GM12878 (cell line): Measurements from ENCODE around the gene MEIOB. TPM values are rescaled to one million over a fixed set of nuclear protein-coding genes. Genes with fewer than 3 reads are reported as not detected.

ENCODE experiments used
- ATAC-seq: fragments of 200-7000 bp; cut with Tn5 transposase; 3 replicates; pipeline ENCODE4 v1.9.1; 2020; ENCODE audit warnings: mild to moderate bottlenecking, moderate library complexity
- BruUV-seq: library from RNA; stranded (reverse); fragments of 400-500 nt; replicated peaks from 2 replicates; lab custom pipeline; 2021; lab: Mats Ljungman, UMichigan
- CTCF ChIA-PET: fragments of 300-600 bp; sonication (Branson Sonifier 250); formaldehyde crosslinking; extraction: SDS; loops from one replicate; lab custom pipeline; 2021; ENCODE audit warnings: inconsistent platforms; lab: Yijun Ruan, JAX
- POLR2A ChIA-PET: fragments of 350-600 bp; formaldehyde crosslinking; extraction: SDS; loops from one replicate; lab custom pipeline; 2021; ENCODE audit warnings: inconsistent platforms; lab: Charles Lee
- RAD21 ChIA-PET: fragments of 300-600 bp; sonication (Branson Sonifier 250); formaldehyde crosslinking; loops from one replicate; lab custom pipeline; 2023; ENCODE audit warnings: antibody characterized with exemption; ENCODE audit not compliant: unreplicated experiment; lab: Charles Lee
- SMC1A ChIA-PET: fragments of 300-600 bp; sonication (Branson Sonifier 250); formaldehyde crosslinking; loops from one replicate; lab custom pipeline; 2023; ENCODE audit not compliant: unreplicated experiment, uncharacterized antibody; lab: Charles Lee
- DNase-seq: peaks from one replicate; pipeline ENCODE4 v3.0.0-alpha.2; 2011; ENCODE audit warnings: low read depth, low spot score
- FAIRE-seq: peaks from 3 replicates; lab custom pipeline; 2011; peaks lifted over from hg19 to GRCh38; lab: Jason Lieb, UNC
- H2AFZ ChIP-seq: 2 replicates; pipeline ENCODE4 v1.6.0; 2011; ENCODE audit warnings: low read depth, low read length, control low read depth; ENCODE audit not compliant: control insufficient read depth
- H3K27ac ChIP-seq: 2 replicates; pipeline ENCODE4 v1.5.1; 2011; ENCODE audit warnings: control low read depth; ENCODE audit not compliant: control insufficient read depth, insufficient read depth
- H3K27me3 ChIP-seq, 2 experiments: replicated peaks in 1 of 2; 2 replicates each; pipeline versions ENCODE4 v1.6.0 to v1.6.1; 2011; ENCODE audit warnings: low read length in 1 of 2; ENCODE audit not compliant: control insufficient read depth in 2 of 2, insufficient read depth in 2 of 2
- H3K36me3 ChIP-seq, 2 experiments: 2 replicates each; pipeline ENCODE4 v1.5.1; 2011; ENCODE audit warnings: low read length in 1 of 2; ENCODE audit not compliant: control insufficient read depth in 2 of 2, insufficient read depth in 2 of 2
- H3K4me1 ChIP-seq: 2 replicates; pipeline ENCODE4 v1.6.1; 2011; ENCODE audit warnings: mild to moderate bottlenecking, low read length, moderate library complexity, mixed read lengths; ENCODE audit not compliant: control insufficient read depth, insufficient read depth
- H3K4me2 ChIP-seq: 2 replicates; pipeline ENCODE4 v1.6.0; 2011; ENCODE audit warnings: control low read depth; ENCODE audit not compliant: control insufficient read depth, insufficient read depth
- H3K4me3 ChIP-seq: fragments of 200-600 bp; sonication (generic); 2 replicates; pipeline ENCODE4 v1.5.1; 2016
- H3K79me2 ChIP-seq: 2 replicates; pipeline ENCODE4 v1.6.0; 2011; ENCODE audit warnings: low read length; ENCODE audit not compliant: control insufficient read depth, insufficient read depth
- H3K9ac ChIP-seq: 2 replicates; pipeline ENCODE4 v1.8.0; 2011; ENCODE audit warnings: low read length, control low read depth, mixed read lengths; ENCODE audit not compliant: control insufficient read depth, insufficient read depth
- H3K9me3 ChIP-seq: replicated peaks from 3 replicates; pipeline ENCODE4 v1.5.1; 2011; ENCODE audit warnings: mild to moderate bottlenecking, low read length; ENCODE audit not compliant: control insufficient read depth, insufficient read depth
- H4K20me1 ChIP-seq: 2 replicates; pipeline ENCODE4 v1.6.0; 2011; ENCODE audit not compliant: control insufficient read depth, insufficient read depth
- BCL11A ChIP-seq: IDR thresholded peaks from 2 replicates; pipeline ENCODE4 v1.6.1; 2011; ENCODE audit warnings: low read depth, low read length
- CTCF ChIP-seq, 3 experiments: IDR thresholded peaks in 2 of 3; conservative IDR thresholded peaks in 1 of 3; 2 replicates each; pipeline ENCODE4 v1.5.1; 2011; ENCODE audit warnings: low read depth in 3 of 3, low read length in 3 of 3, mild to moderate bottlenecking in 3 of 3, control low read depth in 2 of 3, moderate library complexity in 2 of 3, inconsistent platforms in 1 of 3, mixed read lengths in 1 of 3; ENCODE audit not compliant: control insufficient read depth in 2 of 3, insufficient read depth in 1 of 3; ENCODE audit errors: extremely low read depth in 1 of 3
- NFYA ChIP-seq: IDR thresholded peaks from 2 replicates; pipeline ENCODE4 v1.6.1; 2011; ENCODE audit warnings: low read depth, mild to moderate bottlenecking, low read length, improper control_type of control experiment, borderline replicate concordance
- RAD21 ChIP-seq: IDR thresholded peaks from 2 replicates; pipeline ENCODE4 v1.6.1; 2011; ENCODE audit warnings: mild to moderate bottlenecking, low read depth, low read length, moderate library complexity; ENCODE audit not compliant: insufficient read depth
- SMC3 ChIP-seq: IDR thresholded peaks from 2 replicates; pipeline ENCODE4 v1.6.1; 2011; ENCODE audit warnings: low read length, improper control_type of control experiment, borderline replicate concordance
- SP1 ChIP-seq: IDR thresholded peaks from one replicate; pipeline ENCODE4 v1.6.1; 2011; ENCODE audit warnings: low read depth, low read length
- WGBS: methylation state at CpG from one replicate; pipeline ENCODE4 v1.1.6; 2016; ENCODE audit warnings: low lambda C conversion rate; ENCODE audit not compliant: insufficient replicate concordance, insufficient coverage; ENCODE audit errors: missing lambda C conversion rate; 5-methylcytosine and 5-hydroxymethylcytosine counted together
- in situ Hi-C: fragments of 300-500 bp; cut with MboI; formaldehyde crosslinking; loops from 9 replicates; pipeline ENCODE4 v1.14.3; 2018; ENCODE audit warnings: mixed read lengths
- intact Hi-C: fragments of 100-400 bp; cut with micrococcal nuclease; formaldehyde crosslinking; loops from one replicate; pipeline ENCODE4 v1.14.2; 2022; ENCODE audit not compliant: unreplicated experiment
- polyA plus RNA-seq, 11 experiments: library from polyadenylated mRNA; depleted of rRNA in 4 of 11; unstranded in 6 of 11; stranded (reverse) in 5 of 11; fragments of >200 nt; fragmentation: Nextera tagmentation in 4 of 11; fragmentation: Illumina TruSeq in 1 of 11; extraction: Ambion mirVana in 4 of 11; extraction: Trizol in 1 of 11; gene quantifications; 1 replicate in 1 of 11; 2 replicates in 10 of 11; pipeline versions ENCODE4 v1.2.1 to v1.2.3, GENCODE V29; 2011 to 2016; ENCODE audit warnings: inconsistent platforms in 2 of 11, missing spikeins in 2 of 11, low read depth in 1 of 11
- total RNA-seq, 4 experiments: library from RNA; depleted of rRNA in 3 of 4; stranded (reverse); fragments of >200 nt in 3 of 4; fragmentation: Illumina TruSeq in 1 of 4; extraction: Trizol in 1 of 4; gene quantifications; 2 replicates each; pipeline versions ENCODE4 v1.2.1 to v1.2.3, GENCODE V29; 2013 to 2021
- TF ChIP-seq, protein P1 (sequence below): IDR thresholded peaks from 2 replicates; pipeline ENCODE4 v1.6.1; 2011; ENCODE audit warnings: mild to moderate bottlenecking, low read depth, low read length, moderate library complexity; ENCODE audit not compliant: insufficient replicate concordance
- TF ChIP-seq, protein P2 (sequence below): fragments of 450-650 bp; IDR thresholded peaks from 2 replicates; pipeline ENCODE4 v1.6.1; 2016; ENCODE audit warnings: mild to moderate bottlenecking

The MEIOB gene
- total and polyA plus RNA-seq, 10 of the 15 experiments (the other 5 are each of a cell fraction or from before 2014, with no cell fraction given): 0.04 to 0.26 (median 0.09) TPM; not detected in 5

DNA sequence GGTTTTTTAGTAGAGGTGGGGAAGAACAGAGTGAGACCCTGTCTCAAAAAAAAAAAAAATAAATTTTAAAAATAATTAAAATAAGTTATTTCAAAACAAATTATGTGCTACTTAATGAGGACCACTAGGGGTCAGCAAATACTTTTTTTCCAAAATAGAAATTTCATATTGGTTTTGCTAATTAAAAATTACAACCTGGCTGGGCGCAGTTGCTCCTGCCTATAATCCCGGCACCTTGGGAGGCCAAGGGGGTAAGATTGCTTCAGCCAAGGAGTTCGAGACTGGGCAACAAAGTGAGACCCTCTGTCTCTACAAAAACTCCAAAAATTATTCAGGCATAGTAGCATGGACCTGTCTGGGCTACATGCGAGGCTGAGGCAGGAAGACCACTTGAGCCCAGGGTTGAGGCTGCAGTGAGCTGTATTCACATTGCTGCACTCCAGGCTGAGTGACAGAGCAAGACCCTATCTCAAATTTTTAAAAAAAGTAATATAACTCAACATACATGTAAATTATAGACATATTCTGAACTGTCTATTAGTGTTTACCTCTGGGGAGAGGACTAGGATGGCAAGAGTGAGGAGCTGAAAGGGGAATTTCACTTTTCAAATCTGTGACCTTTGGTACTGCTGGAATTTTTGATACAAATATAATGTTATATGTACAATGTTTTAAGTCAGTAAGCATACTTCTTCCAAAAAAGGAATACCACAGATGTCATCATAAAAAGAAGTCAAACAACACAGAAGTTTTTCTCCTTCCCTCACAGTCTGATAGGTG, 8.1 kb downstream of the MEIOB start:
- in situ Hi-C loops: loop anchor here (10.0 kb wide), 2 partner anchors 71 to 281 kb away; partner anchors contain the start of gene RAB26
- BruUV-seq: no TSS peak
- peak; percentile 55 for ATAC-seq

More for the DNA sequence above, 8.1 kb downstream of the MEIOB start:
- intact Hi-C loops: loop anchor here (2.0 kb wide), 1 partner anchor 65 kb away; no protein-coding TSS in a partner anchor
- no peaks in the 10 kb centered on the region; a peak in 2 of 4 replicates for H3K27me3 ChIP-seq
- no peaks in the 10 kb centered on the region for H3K79me2 ChIP-seq
- H3K4me2 ChIP-seq: no peak overlapping the region; the same call in 1 of the 2 replicates
- no peak overlapping the region for H3K27ac ChIP-seq
- FAIRE-seq (peak; percentile 71), DNase-seq (no peak)
- no peaks in the 10 kb centered on the region for H3K36me3 ChIP-seq
- no peak overlapping the region for H3K9ac ChIP-seq
- TF ChIP-seq, protein P1, sequence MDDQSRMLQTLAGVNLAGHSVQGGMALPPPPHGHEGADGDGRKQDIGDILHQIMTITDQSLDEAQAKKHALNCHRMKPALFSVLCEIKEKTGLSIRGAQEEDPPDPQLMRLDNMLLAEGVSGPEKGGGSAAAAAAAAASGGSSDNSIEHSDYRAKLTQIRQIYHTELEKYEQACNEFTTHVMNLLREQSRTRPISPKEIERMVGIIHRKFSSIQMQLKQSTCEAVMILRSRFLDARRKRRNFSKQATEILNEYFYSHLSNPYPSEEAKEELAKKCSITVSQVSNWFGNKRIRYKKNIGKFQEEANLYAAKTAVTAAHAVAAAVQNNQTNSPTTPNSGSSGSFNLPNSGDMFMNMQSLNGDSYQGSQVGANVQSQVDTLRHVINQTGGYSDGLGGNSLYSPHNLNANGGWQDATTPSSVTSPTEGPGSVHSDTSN: no peak
- TF ChIP-seq SP1: no peak
- no peak for TF ChIP-seq NFYA
- TF ChIP-seq BCL11A: no peak
- peak; percentile 42 to 53 (median 42); a peak in 3 of 6 replicates for TF ChIP-seq CTCF (IDR thresholded peaks at IDR 0.05 in 2 of 3, conservative IDR thresholded peaks at IDR 0.05 in 1 of 3; ENCODE audit: control insufficient read depth in 2 of 3, extremely low read depth in 1 of 3, insufficient read depth in 1 of 3, low read depth in 3 of 3, low read length in 3 of 3)
- peak; percentile 47 for TF ChIP-seq RAD21
- TF ChIP-seq, protein P2, sequence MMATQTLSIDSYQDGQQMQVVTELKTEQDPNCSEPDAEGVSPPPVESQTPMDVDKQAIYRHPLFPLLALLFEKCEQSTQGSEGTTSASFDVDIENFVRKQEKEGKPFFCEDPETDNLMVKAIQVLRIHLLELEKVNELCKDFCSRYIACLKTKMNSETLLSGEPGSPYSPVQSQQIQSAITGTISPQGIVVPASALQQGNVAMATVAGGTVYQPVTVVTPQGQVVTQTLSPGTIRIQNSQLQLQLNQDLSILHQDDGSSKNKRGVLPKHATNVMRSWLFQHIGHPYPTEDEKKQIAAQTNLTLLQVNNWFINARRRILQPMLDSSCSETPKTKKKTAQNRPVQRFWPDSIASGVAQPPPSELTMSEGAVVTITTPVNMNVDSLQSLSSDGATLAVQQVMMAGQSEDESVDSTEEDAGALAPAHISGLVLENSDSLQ: no peak
- TF ChIP-seq SMC3: peak; percentile 37; the same call in 1 of the 2 replicates
- 0% methylated on average over 4 of the region's 4 CpGs for WGBS
- H4K20me1 ChIP-seq: no peaks in the 10 kb centered on the region
- H3K4me1 ChIP-seq: no peaks in the 10 kb centered on the region
- H3K9me3 ChIP-seq: no peaks in the 10 kb centered on the region
- ChIA-PET SMC1A (interaction anchor here (1.0 to 1.2 kb wide), 2 partner anchors 13 to 65 kb away, joined by 3 to 4 read pairs; no protein-coding TSS in a partner anchor), CTCF (interaction anchor here (0.6 to 3.2 kb wide), 7 partner anchors 11 to 289 kb away, joined by 3 to 21 read pairs (median 5); no protein-coding TSS in a partner anchor), RAD21 (no interaction called here), POLR2A (no interaction called here)
- H3K4me3 ChIP-seq: no peak overlapping the region
- no peak overlapping the region for H2AFZ ChIP-seq
